Muscle of leg (tissue), 11 donors: ENCODE measurements around the gene SCTR. TPM values are rescaled to one million over a fixed set of nuclear protein-coding genes. Genes with fewer than 3 reads are reported as not detected.

Experiments
- DNase-seq: peaks from one replicate; pipeline ENCODE4 v3.0.0; 2013
- H3K27ac ChIP-seq: one replicate; pipeline ENCODE4 v1.5.1; 2013; ENCODE audit warnings: mild to moderate bottlenecking, low read length, control low read depth
- H3K27me3 ChIP-seq: one replicate; pipeline ENCODE4 v1.6.1; 2013; ENCODE audit warnings: low read length; ENCODE audit not compliant: control insufficient read depth, insufficient read depth
- H3K36me3 ChIP-seq: one replicate; pipeline ENCODE4 v1.6.1; 2013; ENCODE audit warnings: low read length; ENCODE audit not compliant: control insufficient read depth, insufficient read depth
- H3K4me1 ChIP-seq: one replicate; pipeline ENCODE4 v1.6.1; 2013; ENCODE audit warnings: low read length; ENCODE audit not compliant: control insufficient read depth, insufficient read depth
- H3K4me3 ChIP-seq: one replicate; pipeline ENCODE4 v1.5.1; 2013; ENCODE audit warnings: low read length, control low read depth
- H3K9me3 ChIP-seq: replicated peaks from 2 replicates; pipeline ENCODE4 v1.6.1; 2013; ENCODE audit warnings: low read depth, low read length; ENCODE audit not compliant: control insufficient read depth
- WGBS: methylation state at CpG from one replicate; pipeline ENCODE4 v1.1.5; 2013; ENCODE audit warnings: missing lambda C conversion rate; ENCODE audit not compliant: insufficient coverage; 5-methylcytosine and 5-hydroxymethylcytosine counted together
- polyA plus RNA-seq, 8 donors: library from polyadenylated mRNA; unstranded; fragments of 120-200 nt; gene quantifications; one replicate each; pipeline versions ENCODE4 v1.2.1 to v1.2.3, GENCODE V29; 2013; ENCODE audit warnings: inconsistent platforms in 1 of 8, low replicate concordance in 1 of 8; ENCODE audit not compliant: insufficient read length in 8 of 8, insufficient read depth in 1 of 8
- total RNA-seq: library from RNA; stranded (reverse); fragments of 120-200 nt; gene quantifications from one replicate; pipeline ENCODE4 v1.2.4, GENCODE V29; 2013

The SCTR gene
- total and polyA plus RNA-seq, 9 donors = 0.32 to 5.0 (median 1.1) TPM; not detected in 2

DNA sequence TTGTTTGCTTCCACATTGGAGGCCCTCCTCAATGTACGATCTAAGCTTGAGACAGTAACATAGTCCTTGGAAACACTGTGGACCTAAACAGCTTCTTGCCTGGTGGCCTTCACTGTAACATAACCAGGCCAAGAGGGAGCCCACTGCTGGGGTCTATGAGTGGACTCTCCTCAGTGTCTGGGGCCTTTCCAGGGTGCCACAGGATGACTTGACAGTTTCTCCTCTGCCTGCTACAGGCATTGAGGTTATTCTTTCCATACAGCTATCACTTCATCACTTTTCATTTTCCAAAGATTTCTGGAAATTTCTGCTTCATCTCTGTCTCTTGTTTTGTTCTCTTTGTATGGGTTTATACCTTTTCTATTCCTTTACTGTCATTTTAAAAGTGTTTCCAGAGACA, 11.3 kb downstream of the SCTR start:
- H3K27ac ChIP-seq = no peak overlapping the region
- H3K36me3 ChIP-seq = no peaks in the 10 kb centered on the region
- H3K4me1 ChIP-seq = no peaks in the 10 kb centered on the region
- H3K27me3 ChIP-seq = no peaks in the 10 kb centered on the region
- 85% methylated on average over 1 of the region's 1 CpG for WGBS
- no peaks in the 10 kb centered on the region for H3K9me3 ChIP-seq
- no peak overlapping the region for H3K4me3 ChIP-seq
- DNase-seq = no peak

GRCh38 chr2:119511989-119512388, 12.3 kb downstream of the SCTR start:
- WGBS = 72% methylated on average over 2 of the region's 3 CpGs
- no peaks in the 10 kb centered on the region for H3K9me3 ChIP-seq

DNA sequence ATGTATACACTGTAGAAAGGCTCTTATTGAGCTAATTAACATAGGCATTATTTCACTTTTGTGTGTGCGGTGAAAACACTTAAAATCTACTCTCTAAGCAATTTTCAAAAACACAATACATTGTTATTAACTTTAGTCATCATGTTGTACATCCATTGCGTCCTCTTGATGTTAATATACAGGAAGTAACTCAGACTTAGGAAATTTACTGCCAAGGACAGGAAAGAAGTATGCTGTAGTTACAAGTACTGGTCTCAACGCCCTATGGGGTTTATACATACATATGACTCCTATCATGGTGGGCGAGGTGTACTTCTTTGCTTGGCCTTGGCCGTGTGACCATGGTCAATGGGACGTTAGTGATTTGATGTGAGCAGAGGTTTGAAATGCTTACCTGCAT, 15.5 kb downstream of the SCTR start:
- no peak overlapping the region for H3K27ac ChIP-seq
- no peaks in the 10 kb centered on the region for H3K9me3 ChIP-seq
- WGBS = no CpG with 5 or more reads among the region's 6 CpGs
- H3K4me3 ChIP-seq = no peak overlapping the region
- no peaks in the 10 kb centered on the region for H3K27me3 ChIP-seq
- no peaks in the 10 kb centered on the region for H3K4me1 ChIP-seq
- no peak for DNase-seq
- no peaks in the 10 kb centered on the region for H3K36me3 ChIP-seq

More at GRCh38 chr2:119511989-119512388, 12.3 kb downstream of the SCTR start:
- Histone ChIP-seq H3K27me3 (no peaks in the 10 kb centered on the region), H3K27ac (no peak overlapping the region), H3K4me3 (no peak overlapping the region), H3K4me1 (no peaks in the 10 kb centered on the region), H3K36me3 (no peaks in the 10 kb centered on the region)
- no peak for DNase-seq

DNA sequence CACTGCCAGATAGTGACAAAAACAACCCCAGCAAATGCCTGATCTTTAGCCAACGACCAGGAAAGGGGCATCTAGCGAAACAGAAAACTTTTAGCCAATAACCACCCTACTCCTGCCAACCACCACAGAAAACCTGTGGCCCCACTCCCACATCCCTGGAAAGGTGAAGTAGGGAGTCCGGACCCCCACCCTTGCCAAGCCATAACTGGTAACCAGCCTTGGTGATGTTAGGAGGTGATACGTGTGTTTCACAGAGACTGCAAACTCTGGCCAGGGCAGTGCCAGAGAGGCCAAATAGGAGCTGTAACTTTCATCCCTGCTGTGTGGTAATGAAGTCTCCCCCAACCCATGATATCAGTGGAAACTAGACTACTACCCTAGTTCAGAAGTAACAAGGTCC, 27.6 kb downstream of the SCTR start:
- no CpG with 5 or more reads among the region's 4 CpGs for WGBS
- no peak for DNase-seq
- H3K36me3 ChIP-seq = no peaks in the 10 kb centered on the region
- H3K9me3 ChIP-seq = no peaks in the 10 kb centered on the region
- no peak overlapping the region for H3K4me3 ChIP-seq
- no peak overlapping the region for H3K27ac ChIP-seq
- peaks cover 2% of the 10 kb centered on the region for H3K27me3 ChIP-seq
- H3K4me1 ChIP-seq = no peaks in the 10 kb centered on the region

GRCh38 chr2:119495948-119496347, 28.3 kb downstream of the SCTR start:
- Histone ChIP-seq H3K4me3 (no peak overlapping the region), H3K36me3 (no peaks in the 10 kb centered on the region), H3K27ac (no peak overlapping the region)

GRCh38 chr2:119494163-119494790, 30.0 kb downstream of the SCTR start:
- no peaks in the 10 kb centered on the region for H3K36me3 ChIP-seq
- WGBS = 82% methylated on average over 2 of the region's 6 CpGs
- no peak overlapping the region for H3K4me3 ChIP-seq
- no peak overlapping the region for H3K27ac ChIP-seq
- no peaks in the 10 kb centered on the region for H3K9me3 ChIP-seq
- no peak for DNase-seq
- peaks cover 2% of the 10 kb centered on the region for H3K27me3 ChIP-seq
- H3K4me1 ChIP-seq = peaks cover 4% of the 10 kb centered on the region

More at GRCh38 chr2:119495948-119496347, 28.3 kb downstream of the SCTR start:
- Histone ChIP-seq H3K9me3 (no peaks in the 10 kb centered on the region), H3K4me1 (no peaks in the 10 kb centered on the region), H3K27me3 (peaks cover 2% of the 10 kb centered on the region)
- WGBS = no CpG with 5 or more reads among the region's 2 CpGs
- DNase-seq = no peak

DNA sequence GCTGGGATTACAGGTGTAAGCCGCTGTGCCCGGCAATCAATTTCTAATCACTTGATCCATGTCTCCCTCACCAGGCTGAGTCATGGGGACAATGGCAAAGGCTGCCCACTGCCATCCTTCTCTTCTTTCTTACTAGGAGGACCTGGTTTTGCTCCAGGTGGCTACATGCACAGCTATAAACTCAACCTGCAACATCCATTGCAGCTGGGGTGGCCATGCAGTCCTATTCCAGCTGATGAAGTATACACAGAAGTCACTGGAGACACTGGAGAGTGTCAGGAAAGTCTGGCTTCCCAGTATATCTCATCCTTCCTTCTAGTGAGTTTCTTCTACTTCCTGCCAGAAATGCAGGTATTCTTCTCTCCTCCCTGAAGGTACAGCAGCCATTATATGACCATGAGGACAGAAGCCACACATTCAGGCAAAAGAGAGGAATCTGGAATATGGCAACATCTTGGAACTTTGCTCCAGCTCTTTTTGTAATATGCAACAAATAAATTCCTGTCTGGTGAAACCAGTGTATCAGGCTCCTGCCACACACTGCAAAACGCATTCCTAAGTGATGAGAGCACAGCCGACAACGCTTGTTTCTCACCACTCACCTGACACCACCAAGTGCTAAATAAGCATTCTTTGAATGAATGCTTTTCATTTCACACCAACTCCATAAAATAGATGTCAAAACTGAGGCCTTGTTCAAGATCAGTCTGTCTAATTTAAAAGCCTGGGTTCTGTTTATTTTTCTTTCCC, 32.3 kb downstream of the SCTR start:
- 87% methylated on average over 2 of the region's 5 CpGs for WGBS

DNA sequence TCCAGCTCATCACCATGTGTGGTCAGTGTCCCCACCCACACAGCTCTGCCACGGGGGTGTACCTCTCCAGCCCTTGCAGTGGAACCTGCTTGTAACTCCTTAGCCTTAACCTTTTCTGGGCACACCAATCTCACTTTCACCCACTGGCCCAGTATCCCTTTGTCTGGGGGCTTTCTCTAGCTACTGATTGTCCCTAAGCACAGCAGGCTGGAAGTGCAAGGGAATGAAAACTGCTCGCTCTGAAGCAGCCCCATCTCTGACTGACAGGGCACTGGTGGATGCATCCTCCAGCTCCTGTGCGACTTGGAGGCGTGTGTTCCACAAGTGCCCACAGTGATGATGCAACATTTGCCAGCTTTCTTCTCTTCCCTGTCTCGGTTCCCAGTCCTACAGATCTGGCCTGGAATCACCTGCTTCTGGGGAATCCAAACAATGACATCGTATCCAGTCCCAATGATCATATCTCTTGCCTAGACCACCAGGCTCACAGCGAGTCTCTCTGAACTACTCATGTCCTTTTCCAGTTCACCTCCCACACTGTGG, 33.6 kb downstream of the SCTR start:
- H3K4me1 ChIP-seq = peaks cover 24% of the 10 kb centered on the region
- peaks cover 2% of the 10 kb centered on the region for H3K27me3 ChIP-seq
- no peaks in the 10 kb centered on the region for H3K9me3 ChIP-seq
- WGBS = 67% methylated on average over 7 of the region's 7 CpGs
- no peak for DNase-seq
- H3K4me3 ChIP-seq = no peak overlapping the region
- H3K27ac ChIP-seq = no peak overlapping the region
- H3K36me3 ChIP-seq = no peaks in the 10 kb centered on the region

More for the DNA sequence above, 32.3 kb downstream of the SCTR start:
- H3K4me1 ChIP-seq = peaks cover 19% of the 10 kb centered on the region
- DNase-seq = peak; percentile 30
- no peaks in the 10 kb centered on the region for H3K36me3 ChIP-seq
- peaks cover 2% of the 10 kb centered on the region for H3K27me3 ChIP-seq
- no peak overlapping the region for H3K27ac ChIP-seq
- no peak overlapping the region for H3K4me3 ChIP-seq
- H3K9me3 ChIP-seq = no peaks in the 10 kb centered on the region

DNA sequence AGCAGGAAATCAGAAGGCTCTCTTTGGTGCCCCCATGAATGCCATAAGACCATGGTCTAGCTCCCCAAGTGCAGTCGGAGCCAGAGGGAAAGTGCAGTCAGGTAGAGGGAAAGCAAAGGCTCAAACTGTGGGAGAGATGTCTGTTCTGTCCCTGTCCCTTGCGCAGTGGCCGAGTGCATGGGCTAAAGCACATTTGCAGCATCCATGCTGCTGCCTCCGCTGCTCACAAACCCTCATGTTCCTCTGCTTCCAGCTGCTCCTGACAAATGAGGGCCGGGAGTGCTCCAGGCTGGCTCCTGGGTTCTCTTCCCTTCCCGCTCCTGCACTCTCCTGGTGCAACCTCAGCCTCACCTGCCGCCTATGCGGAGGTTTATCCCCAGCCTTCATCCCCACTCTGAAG, 34.2 kb downstream of the SCTR start:
- no peaks in the 10 kb centered on the region for H3K36me3 ChIP-seq

DNA sequence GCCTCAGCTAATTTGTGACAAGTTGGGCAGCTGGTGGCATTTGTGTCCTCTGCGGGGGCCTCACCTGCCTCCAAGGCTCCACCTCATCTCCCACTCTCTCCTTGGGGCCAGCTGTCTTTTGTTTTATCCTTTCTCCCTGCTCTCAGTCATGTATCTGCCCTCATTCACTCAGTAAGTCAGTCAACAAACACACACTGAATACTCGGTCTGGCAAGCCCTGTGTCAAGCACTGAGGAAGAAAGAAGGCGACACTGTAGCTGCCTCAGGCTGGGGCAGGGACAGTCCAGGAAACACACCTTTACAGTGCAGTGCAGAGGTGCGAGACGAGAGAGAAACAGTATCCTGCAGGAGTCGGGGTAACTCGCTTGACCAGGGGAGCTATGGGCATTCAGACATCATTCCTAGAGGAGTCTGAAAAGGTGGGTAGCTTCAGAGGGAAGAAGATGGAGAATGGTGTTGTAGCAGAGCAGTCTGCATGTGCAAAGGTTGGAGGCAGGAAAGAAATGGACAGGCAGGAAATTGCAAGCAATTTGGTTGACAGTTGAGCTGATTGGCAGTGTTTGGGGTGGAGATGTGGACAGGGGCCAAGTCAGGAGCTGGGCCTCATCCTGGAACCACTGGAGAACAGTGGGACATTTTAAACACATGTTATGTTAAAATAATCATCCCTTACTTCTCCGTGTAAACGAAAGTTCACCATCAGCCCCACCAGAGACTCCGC, 34.9 kb downstream of the SCTR start:
- H3K4me3 ChIP-seq = no peak overlapping the region
- H3K27me3 ChIP-seq = peaks cover 2% of the 10 kb centered on the region
- no peak for DNase-seq
- WGBS = 80% methylated on average over 7 of the region's 10 CpGs
- H3K9me3 ChIP-seq = no peaks in the 10 kb centered on the region
- H3K27ac ChIP-seq = no peak overlapping the region
- H3K4me1 ChIP-seq = peaks cover 35% of the 10 kb centered on the region
- H3K36me3 ChIP-seq = no peaks in the 10 kb centered on the region

More for the DNA sequence above, 34.2 kb downstream of the SCTR start:
- Histone ChIP-seq H3K27me3 (peaks cover 2% of the 10 kb centered on the region), H3K9me3 (no peaks in the 10 kb centered on the region), H3K4me1 (peaks cover 29% of the 10 kb centered on the region), H3K27ac (no peak overlapping the region), H3K4me3 (no peak overlapping the region)
- 71% methylated on average over 8 of the region's 8 CpGs for WGBS
- DNase-seq = no peak
